K562 treated with DMSO at 1 percent for 12 hours (cell line): Measurements from ENCODE around the gene TOM1L1. TPM values are rescaled to one million over a fixed set of nuclear protein-coding genes. Genes with fewer than 3 reads are reported as not detected.

Experiments
- total RNA-seq: library from RNA; unstranded; fragments of 300-600 nt; gene quantifications from 2 replicates; pipeline ENCODE4 v1.2.3, GENCODE V29; 2022; ENCODE audit not compliant: insufficient read depth

Gene TOM1L1
- total RNA-seq: 17.4 and 31.0 TPM in 2 replicates

GRCh38 chr17:54900457-54901229, at the start of gene TOM1L1:
Gene TOM1L1 (plus strand): TSS chr17:54900852. CDS start chr17:54900866, 14 bp downstream.

DNA sequence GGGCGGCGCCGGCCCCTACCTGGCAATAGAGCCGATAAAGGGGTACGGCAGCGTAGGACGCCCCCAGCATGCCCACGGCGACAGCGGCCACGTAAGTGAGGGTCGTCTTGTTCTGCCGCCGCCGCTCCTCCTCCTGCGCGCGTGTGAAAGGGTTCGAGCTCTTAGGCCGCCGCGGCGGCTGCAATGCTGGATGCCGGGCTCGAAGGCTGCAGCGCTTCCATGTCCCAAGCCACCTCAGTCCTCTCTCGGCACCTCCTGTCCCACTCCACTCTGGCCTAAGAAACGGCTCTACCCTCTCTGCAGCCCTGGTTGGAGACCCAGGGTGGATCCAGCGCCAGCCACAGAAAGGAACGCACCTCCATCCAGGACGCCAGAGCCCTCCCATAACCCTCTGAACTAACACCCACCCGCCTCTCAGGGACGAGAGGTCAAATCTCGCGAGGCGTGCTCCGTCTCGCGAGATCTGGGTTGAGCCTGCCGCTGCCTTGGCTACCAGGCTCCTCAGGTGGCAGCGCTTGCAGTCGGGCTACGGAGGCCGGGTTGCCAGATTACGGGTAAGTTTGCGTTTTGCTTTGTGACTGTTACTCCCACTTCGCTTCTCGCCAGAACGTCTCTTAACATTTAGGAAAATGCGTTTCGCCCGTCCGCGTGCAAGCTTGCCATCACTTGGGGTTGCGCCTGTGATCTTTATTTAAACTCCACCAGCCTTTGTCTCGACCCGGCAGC, 67.8 kb downstream of the TOM1L1 start, which contains the start of the genes COX11 and STXBP4:
COX11 (minus strand) TSS at position 393 of the 726 bp plus-strand sequence; CDS start at position 385, 8 bp downstream.
STXBP4 (plus strand) TSS at position 504 of the 726 bp plus-strand sequence. CDS start 17,455 bp downstream, outside the sequence.

Other genes starting within 250 kb of the TOM1L1 start
- gene COX11, start 67.8 kb downstream of the TOM1L1 start, total RNA-seq: 52.7 and 78.0 TPM in 2 replicates
- 0.91 and 2.4 TPM in 2 replicates for gene STXBP4, start 67.9 kb downstream of the TOM1L1 start, total RNA-seq